RWPE1 (cell line): ENCODE measurements around the gene PCDH9.

ENCODE experiments used
- CTCF ChIA-PET: fragments of 350-600 bp; sonication (Branson Sonifier 250); formaldehyde crosslinking; extraction: SDS; loops from one replicate; lab custom pipeline; 2021; lab: Yijun Ruan, JAX
- POLR2A ChIA-PET: fragments of 400-600 bp; formaldehyde crosslinking; extraction: SDS; loops from one replicate; lab custom pipeline; 2020; ENCODE audit warnings: antibody characterized with exemption; ENCODE audit not compliant: low non-redundant PET; lab: Yijun Ruan, JAX
- DNase-seq: peaks from one replicate; pipeline ENCODE4 v3.0.0; 2012; ENCODE audit warnings: low spot score
- H3K27ac ChIP-seq: fragments of 450-650 bp; 2 replicates; pipeline ENCODE4 v1.5.1; 2017
- TF ChIP-seq, protein P1 (sequence below): fragments of 450-650 bp; conservative IDR thresholded peaks from 2 replicates; pipeline ENCODE4 v1.5.1; 2017; ENCODE audit warnings: low read depth, mild to moderate bottlenecking

The PCDH9 gene

DNA sequence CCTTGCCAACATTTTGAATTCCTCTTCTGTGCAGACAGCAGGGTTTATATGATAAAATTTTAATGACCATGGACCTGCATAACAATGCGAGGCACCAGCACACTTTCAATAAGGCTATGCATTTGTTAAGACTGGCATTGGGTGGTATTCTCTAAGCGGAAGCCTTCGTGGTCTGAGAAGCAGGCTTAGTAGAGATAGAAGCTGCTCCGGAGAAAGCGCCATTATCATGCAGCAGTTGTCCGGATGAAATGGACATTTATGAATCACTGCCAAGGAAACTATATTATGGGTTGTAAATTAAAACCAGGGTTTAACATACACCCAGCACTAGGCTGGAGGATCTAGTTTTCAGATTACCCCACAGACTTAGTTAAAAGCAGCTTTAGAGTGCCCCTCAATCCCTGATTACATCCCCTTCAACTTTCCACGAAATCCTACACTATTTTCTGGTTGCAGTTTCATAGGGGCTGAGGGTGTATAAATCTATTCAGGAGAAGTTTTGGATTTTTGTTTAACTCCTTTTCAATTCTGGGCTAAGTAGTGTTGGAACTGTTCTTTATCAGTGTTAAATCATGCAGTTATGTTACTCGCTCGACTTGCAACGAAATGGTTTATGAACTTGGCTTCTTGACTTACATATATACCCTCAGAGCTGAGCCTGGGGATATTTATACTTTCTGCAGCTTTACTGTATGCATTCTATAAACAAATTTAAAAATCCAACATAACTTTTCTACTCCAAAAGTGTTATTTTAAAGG is 193.3 kb downstream of the PCDH9 start:
- H3K27ac ChIP-seq = no peak overlapping the region
- TF ChIP-seq, protein P1, sequence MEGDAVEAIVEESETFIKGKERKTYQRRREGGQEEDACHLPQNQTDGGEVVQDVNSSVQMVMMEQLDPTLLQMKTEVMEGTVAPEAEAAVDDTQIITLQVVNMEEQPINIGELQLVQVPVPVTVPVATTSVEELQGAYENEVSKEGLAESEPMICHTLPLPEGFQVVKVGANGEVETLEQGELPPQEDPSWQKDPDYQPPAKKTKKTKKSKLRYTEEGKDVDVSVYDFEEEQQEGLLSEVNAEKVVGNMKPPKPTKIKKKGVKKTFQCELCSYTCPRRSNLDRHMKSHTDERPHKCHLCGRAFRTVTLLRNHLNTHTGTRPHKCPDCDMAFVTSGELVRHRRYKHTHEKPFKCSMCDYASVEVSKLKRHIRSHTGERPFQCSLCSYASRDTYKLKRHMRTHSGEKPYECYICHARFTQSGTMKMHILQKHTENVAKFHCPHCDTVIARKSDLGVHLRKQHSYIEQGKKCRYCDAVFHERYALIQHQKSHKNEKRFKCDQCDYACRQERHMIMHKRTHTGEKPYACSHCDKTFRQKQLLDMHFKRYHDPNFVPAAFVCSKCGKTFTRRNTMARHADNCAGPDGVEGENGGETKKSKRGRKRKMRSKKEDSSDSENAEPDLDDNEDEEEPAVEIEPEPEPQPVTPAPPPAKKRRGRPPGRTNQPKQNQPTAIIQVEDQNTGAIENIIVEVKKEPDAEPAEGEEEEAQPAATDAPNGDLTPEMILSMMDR = no peak
- ChIA-PET CTCF (no interaction called here), POLR2A (no interaction called here)
- DNase-seq = no peak

DNA sequence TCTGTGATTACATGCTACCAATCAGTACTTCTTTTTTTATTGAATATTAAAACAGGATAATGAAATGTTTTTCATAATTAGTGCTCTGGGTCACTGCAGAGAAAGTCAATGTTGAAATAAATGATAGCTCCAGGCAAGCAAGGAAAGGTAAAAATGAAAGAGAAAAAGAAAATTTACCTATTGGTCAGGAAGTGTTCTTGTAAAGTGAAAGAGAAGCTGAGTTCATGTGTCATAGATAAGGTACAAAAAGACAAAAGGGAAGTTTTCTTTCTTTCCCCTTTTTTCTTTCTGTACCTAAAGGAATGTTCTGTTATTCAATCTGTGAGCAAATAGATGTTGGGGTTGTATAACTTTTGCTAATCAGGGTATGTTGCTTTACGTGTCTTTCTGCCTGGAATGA is 197.0 kb downstream of the PCDH9 start:
- ChIA-PET CTCF (no interaction called here), POLR2A (no interaction called here)
- TF ChIP-seq, protein P1 = no peak
- H3K27ac ChIP-seq = no peak overlapping the region
- no peak for DNase-seq

DNA sequence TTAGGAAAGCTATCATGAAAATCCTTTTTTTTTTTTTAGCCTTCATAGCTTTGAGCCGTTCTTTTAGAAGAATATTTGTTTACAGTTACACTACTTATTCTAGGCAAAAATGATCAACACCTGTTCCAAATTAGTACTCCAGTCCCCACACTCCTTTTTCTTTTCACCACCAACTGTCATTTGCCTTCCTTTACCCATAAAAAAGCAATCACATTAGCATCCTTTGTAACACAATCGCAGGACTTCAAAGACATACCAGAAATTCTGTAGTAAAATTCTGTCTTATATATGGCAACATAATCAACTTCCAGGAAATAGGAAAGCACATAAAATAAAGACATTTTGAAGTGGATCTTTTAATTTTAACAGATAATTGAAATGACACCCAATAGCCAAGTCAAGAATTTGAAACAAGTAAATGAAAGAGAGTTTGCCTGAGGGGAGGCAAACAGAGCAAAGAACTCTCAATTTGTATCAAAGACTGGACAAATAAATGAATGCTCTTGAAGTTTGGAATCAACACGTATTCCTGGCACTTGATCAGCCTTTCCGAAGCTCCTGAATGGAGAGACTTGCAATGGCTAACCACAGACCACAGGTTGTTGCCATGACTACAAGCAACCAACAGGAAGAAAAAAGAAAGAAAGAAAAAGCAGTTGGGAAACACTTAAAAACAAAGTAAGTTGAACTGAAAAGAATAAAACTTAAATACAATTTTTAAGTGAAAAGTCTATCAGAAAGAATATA is 206.8 kb downstream of the PCDH9 start:
- ChIA-PET CTCF (interaction anchor here (0.6 kb wide), 1 partner anchor 1830 kb away, joined by 3 read pairs; no protein-coding TSS in a partner anchor), POLR2A (no interaction called here)
- DNase-seq = peak; percentile 12
- H3K27ac ChIP-seq = no peak overlapping the region
- TF ChIP-seq, protein P1 = no peak

DNA sequence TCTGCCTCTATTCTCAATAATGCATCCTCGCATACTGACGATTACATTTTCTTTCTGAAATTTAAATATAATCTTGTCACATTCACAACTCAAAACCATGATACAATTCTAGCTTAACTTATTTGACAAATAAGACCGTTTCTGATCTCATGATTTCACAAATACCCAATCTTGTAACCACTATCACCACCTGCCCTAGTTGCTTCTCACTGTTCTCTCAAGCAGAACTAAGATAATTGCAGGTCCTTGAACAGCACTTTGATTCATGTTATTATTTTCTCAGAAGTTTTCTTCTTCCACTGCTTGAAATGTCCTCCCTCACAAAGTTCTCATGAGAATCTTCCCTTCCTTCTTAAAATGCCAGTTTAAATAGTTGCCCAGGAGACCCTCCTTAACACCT is 211.4 kb downstream of the PCDH9 start:
- POLR2A ChIA-PET = no interaction called here
- no peak for DNase-seq
- CTCF ChIA-PET = no interaction called here

DNA sequence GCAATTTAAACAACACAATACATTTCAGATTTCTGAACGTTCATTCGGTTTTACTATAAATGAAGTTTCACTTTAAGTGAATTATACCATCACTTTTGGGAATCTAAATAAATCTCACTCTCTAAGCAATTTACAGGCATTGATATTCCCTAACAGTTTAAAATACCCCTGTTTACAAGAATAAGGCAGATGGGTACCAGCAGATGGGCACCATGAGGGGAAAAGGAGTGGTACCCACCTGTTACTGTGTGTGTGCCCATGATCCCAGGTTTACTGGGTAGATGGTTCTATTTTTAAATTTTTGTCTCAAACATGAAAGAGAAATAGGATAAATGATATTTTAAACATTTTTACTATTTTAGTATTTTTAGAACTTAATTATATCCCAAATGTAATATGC is 212.9 kb downstream of the PCDH9 start:
- TF ChIP-seq, protein P1 = no peak
- DNase-seq = no peak
- POLR2A ChIA-PET = no interaction called here
- H3K27ac ChIP-seq = no peak overlapping the region
- CTCF ChIA-PET = no interaction called here

More for the DNA sequence above, 211.4 kb downstream of the PCDH9 start:
- H3K27ac ChIP-seq = no peak overlapping the region
- TF ChIP-seq, protein P1 = no peak

DNA sequence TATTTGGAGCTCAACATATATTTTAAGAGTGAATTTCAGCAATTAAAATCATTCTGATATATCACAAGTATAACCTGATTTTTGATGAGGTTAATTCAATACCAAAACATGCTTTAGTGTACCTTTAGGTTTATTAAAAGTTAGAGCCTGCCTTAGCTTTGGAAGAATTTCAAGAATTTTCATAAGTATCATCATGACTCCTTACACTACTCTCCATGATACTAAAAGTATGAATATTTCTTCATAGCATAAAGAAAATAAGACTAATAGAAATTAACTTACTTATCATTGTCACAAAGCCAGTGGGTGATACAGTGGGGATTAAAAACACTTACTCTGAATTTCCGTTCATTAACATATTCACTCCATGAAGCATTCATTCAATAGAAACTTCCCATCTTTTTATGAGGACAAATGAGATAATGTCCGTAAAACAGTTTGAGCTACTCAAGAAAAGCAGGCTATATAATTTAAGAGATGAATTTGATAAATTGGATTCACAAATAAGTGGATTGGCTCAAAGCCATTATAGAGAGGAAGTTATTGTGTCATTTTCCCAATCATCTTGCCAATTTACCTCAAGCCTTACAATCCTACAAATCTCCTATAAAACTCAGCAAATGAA is 214.0 kb downstream of the PCDH9 start:
- no peak for DNase-seq
- CTCF ChIA-PET = interaction anchor here (0.6 kb wide), 1 partner anchor 130 kb away, joined by 3 read pairs; no protein-coding TSS in a partner anchor
- TF ChIP-seq, protein P1 = no peak
- H3K27ac ChIP-seq = no peak overlapping the region
- POLR2A ChIA-PET = no interaction called here
